Activated CD4-positive, alpha-beta T cell treated with anti-CD3 and anti-CD28 coated beads, Interleukin-2, amount 10 ng/mL, durations not matched to agents 7 days and 5 days (primary cell): ENCODE data around the gene CUTC. TPM values are rescaled to one million over a fixed set of nuclear protein-coding genes. Genes with fewer than 3 reads are reported as not detected.

Experiments
- CTCF ChIA-PET: fragments of 350-600 bp; sonication (Branson Sonifier 250); formaldehyde crosslinking; loops from one replicate; lab custom pipeline; 2021; ENCODE audit warnings: antibody characterized with exemption; lab: Charles Lee
- POLR2A ChIA-PET: fragments of 350-600 bp; sonication (Branson Sonifier 250); formaldehyde crosslinking; loops from one replicate; lab custom pipeline; 2021; ENCODE audit warnings: antibody characterized with exemption; lab: Charles Lee
- DNase-seq: peaks from one replicate; pipeline ENCODE4 v3.0.0-alpha.2; 2020
- H3K27ac Mint-ChIP-seq: one replicate; pipeline ENCODE4 v1.8.0; 2021; ENCODE audit warnings: mild to moderate bottlenecking, moderate library complexity, mixed read lengths
- H3K27me3 Mint-ChIP-seq: one replicate; pipeline ENCODE4 v1.8.0; 2021; ENCODE audit warnings: mixed read lengths
- H3K36me3 Mint-ChIP-seq: one replicate; pipeline ENCODE4 v1.8.0; 2021; ENCODE audit warnings: low read depth, mixed read lengths
- H3K4me1 Mint-ChIP-seq: one replicate; pipeline ENCODE4 v1.8.0; 2021; ENCODE audit warnings: mixed read lengths
- H3K4me3 Mint-ChIP-seq: one replicate; pipeline ENCODE4 v1.8.0; 2021; ENCODE audit warnings: mild to moderate bottlenecking, moderate library complexity, mixed read lengths
- H3K9me3 Mint-ChIP-seq: one replicate; pipeline ENCODE4 v1.8.0; 2021; ENCODE audit warnings: mixed read lengths
- total RNA-seq, 2 experiments: library from RNA; stranded (reverse); gene quantifications; one replicate each; pipeline ENCODE4 v1.2.3, GENCODE V29; 2021

Gene CUTC, protein sequence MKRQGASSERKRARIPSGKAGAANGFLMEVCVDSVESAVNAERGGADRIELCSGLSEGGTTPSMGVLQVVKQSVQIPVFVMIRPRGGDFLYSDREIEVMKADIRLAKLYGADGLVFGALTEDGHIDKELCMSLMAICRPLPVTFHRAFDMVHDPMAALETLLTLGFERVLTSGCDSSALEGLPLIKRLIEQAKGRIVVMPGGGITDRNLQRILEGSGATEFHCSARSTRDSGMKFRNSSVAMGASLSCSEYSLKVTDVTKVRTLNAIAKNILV
- 10 to 100 TPM; 20.2 to 21.3 TPM for total RNA-seq

DNA sequence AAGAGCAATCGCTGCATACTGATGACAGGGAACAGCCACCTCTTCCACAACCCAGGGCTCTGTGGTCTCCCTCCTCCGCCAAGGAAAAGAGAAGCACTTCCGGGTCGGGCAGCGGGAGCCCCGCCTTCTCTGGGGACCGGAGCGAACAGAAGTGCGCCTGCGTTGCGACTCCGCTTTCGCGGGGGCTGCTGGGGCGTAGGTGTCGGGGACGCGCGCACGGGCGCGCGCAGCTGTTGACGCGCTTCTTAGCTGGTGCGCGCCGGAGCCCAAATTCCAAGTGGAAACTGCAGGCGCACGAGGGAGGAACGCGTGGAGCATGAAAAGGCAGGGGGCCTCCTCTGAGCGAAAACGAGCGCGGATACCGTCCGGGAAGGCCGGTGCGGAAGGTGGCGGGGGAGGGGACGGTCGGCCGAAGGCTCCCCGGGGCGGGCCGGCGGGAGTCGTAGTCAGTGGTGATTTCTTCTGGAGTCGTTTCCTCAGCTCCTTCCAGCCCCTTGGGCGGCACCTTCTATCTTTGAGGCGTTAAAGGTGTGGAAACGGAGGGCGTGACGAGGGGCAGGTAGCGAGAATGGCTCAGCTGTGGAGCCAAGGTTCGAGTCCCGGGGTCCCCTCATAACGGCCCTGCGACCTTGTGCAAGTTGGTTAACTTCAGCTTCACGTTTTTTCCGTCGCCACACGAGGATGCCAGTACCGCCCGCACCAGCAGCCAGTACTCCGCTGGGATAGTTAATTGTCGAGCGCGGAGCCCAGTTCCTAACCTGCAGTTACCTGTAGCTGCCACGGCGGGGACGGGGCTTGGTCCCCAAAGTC is at the start of gene CUTC, which contains the start of gene COX15:
Gene CUTC, plus strand, starts transcription at position 202 of the 810 bp plus-strand sequence. Its CDS starts 115 bp downstream, at position 317.
Gene COX15, minus strand, starts transcription at position 95 of the 810 bp plus-strand sequence. Its CDS starts 78 bp downstream, at position 17.
- ChIA-PET CTCF (interaction anchor here (0.6 to 3.1 kb wide), 6 partner anchors 9 to 660 kb away, joined by 3 to 25 read pairs (median 4); no protein-coding TSS in a partner anchor), POLR2A (interaction anchor here (0.5 to 1.0 kb wide), 3 partner anchors 73 to 138 kb away, joined by 3 to 4 read pairs (median 3); partner anchors contain the start of gene ENTPD7)
- H3K4me3 Mint-ChIP-seq = peak within 1 kb of the TSS; percentile 100
- no peaks in the 10 kb centered on the region for H3K27me3 Mint-ChIP-seq
- peaks cover 33% of the 10 kb centered on the region for H3K36me3 Mint-ChIP-seq
- H3K9me3 Mint-ChIP-seq = no peaks in the 10 kb centered on the region
- H3K27ac Mint-ChIP-seq = peak within 1 kb of the TSS; percentile 99
- H3K4me1 Mint-ChIP-seq = peaks cover 24% of the 10 kb centered on the region
- DNase-seq = peak; percentile 96

DNA sequence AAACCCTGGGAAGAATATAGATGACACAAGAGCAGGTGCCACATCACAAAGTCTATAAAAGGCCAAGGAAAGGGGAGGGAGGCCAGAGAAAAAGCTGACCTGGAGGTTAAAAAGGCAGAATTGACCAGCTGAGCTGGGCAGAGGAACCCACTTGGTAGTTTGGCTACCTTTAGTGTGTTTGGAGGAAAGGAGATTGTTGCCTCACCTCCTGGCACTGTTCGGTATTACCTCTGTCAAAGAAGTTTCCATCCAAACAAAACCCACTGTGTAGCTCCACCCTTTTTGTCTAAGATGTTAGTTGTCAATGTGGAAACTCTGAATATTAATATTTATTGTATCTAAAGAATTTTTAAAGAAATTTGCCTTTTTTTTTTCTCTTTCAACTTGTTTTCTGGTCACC is 49.3 kb upstream of the CUTC start:
- Mint-ChIP-seq H3K4me3 (no peak overlapping the region), H3K27ac (no peak overlapping the region), H3K36me3 (peaks cover 7% of the 10 kb centered on the region), H3K27me3 (no peaks in the 10 kb centered on the region), H3K4me1 (peaks cover 4% of the 10 kb centered on the region), H3K9me3 (no peaks in the 10 kb centered on the region)
- ChIA-PET CTCF (interaction anchor here (0.7 kb wide), 1 partner anchor 226 kb away, joined by 4 read pairs; no protein-coding TSS in a partner anchor), POLR2A (no interaction called here)
- DNase-seq = no peak

DNA sequence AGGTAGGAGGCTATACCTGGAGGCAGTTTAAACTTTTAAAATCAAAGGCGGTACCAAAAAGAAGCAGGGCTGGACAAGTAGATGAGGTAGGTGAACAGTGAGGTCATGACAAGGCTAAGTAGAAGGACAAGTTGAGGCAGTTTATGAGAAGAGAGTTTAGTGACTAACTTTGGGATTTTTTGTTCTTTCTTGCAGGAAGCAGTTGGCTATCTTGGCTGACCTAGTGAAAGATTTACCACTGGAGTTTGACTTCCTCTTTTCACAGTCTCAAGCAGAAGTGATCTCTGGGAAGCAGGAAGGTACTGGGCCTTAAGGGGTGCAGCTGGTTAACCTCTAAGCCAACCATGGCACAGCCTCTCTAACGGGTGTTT is 46.5 kb upstream of the CUTC start:
- H3K9me3 Mint-ChIP-seq = no peaks in the 10 kb centered on the region
- H3K36me3 Mint-ChIP-seq = peaks cover 2% of the 10 kb centered on the region
- DNase-seq = no peak
- no peaks in the 10 kb centered on the region for H3K27me3 Mint-ChIP-seq
- H3K4me1 Mint-ChIP-seq = peaks cover 4% of the 10 kb centered on the region
- H3K27ac Mint-ChIP-seq = no peak overlapping the region
- ChIA-PET CTCF (no interaction called here), POLR2A (no interaction called here)
- no peak overlapping the region for H3K4me3 Mint-ChIP-seq

DNA sequence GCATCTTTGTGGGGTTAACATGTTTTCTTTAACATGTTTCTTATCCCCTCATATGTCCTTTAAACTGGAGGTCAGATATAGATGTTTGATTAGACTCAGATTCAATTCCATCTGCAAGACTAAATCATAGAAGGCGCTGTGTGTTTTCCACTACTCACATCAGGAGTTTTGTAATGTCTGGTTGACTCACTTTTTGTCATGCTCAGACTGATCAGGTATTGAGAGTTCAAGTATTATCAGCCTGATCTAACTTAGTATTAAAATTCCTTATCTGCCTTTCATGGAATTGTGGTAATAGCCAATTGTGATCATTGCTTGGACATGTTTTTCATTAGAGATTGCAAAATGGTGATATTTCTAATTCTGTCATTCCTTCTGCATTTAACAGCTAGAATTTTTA is 42.6 kb upstream of the CUTC start:
- CTCF ChIA-PET = no interaction called here
- POLR2A ChIA-PET = no interaction called here
- DNase-seq = no peak
- Mint-ChIP-seq H3K36me3 (peaks cover 2% of the 10 kb centered on the region), H3K27me3 (no peaks in the 10 kb centered on the region), H3K4me1 (peaks cover 4% of the 10 kb centered on the region), H3K27ac (no peak overlapping the region), H3K9me3 (no peaks in the 10 kb centered on the region), H3K4me3 (no peak overlapping the region)

DNA sequence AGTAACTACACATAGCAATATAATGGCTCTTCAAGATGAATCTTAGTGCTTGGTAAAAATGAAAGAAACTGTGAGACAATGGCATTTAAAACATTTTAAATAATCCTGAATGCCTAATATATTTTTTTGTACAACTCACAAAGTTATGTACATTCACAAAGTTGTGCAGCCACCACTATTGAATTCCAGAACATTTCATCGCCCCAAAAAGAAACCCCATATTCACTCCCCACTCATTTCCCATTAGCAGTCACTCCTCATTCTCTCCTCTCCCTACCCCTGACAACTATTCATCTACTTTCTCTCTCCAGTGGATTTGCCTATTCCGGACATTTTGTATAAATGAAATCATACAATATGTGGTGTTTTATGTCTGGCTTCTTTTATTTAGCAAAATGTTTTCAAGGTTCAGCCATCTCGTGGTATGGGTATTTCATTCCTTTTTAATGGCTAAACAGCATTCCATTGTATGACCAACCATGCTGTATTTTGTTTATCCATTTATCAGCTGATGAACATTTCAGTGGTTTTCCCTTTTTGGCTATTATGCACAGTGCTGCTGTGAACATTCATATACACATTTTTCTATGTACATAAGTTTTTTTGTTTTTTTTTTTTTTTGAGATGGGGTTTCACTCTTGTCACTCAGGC is 38.0 kb upstream of the CUTC start:
- Mint-ChIP-seq H3K27me3 (no peaks in the 10 kb centered on the region), H3K36me3 (peaks cover 15% of the 10 kb centered on the region), H3K4me1 (no peaks in the 10 kb centered on the region), H3K27ac (no peak overlapping the region), H3K4me3 (no peak overlapping the region), H3K9me3 (no peaks in the 10 kb centered on the region)
- CTCF ChIA-PET = no interaction called here
- DNase-seq = no peak
- POLR2A ChIA-PET = no interaction called here

DNA sequence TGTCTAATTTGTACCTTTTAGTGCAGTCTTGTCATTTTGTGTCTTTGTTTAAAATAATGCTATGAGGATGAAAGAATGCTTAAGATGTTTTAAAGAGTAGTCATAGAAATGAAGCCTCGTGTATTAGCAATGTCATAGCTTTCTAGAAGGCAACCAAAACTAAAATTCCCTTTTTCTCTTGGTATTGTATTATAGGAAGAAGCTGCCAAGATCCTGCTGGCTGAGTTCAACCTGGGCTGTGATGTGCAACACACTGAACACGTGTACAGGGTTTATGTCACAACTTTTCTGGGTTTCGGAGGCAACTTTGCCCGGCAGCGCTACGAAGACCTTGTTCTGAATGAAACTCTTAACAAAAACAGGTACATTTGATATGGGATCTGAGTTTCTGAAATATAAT is 36.3 kb upstream of the CUTC start:
- POLR2A ChIA-PET = no interaction called here
- H3K4me1 Mint-ChIP-seq = no peaks in the 10 kb centered on the region
- no peak overlapping the region for H3K27ac Mint-ChIP-seq
- no peak for DNase-seq
- CTCF ChIA-PET = interaction anchor here (0.8 kb wide), 1 partner anchor 29 kb away, joined by 3 read pairs; no protein-coding TSS in a partner anchor
- no peak overlapping the region for H3K4me3 Mint-ChIP-seq
- no peaks in the 10 kb centered on the region for H3K27me3 Mint-ChIP-seq
- peaks cover 19% of the 10 kb centered on the region for H3K36me3 Mint-ChIP-seq
- H3K9me3 Mint-ChIP-seq = no peaks in the 10 kb centered on the region

DNA sequence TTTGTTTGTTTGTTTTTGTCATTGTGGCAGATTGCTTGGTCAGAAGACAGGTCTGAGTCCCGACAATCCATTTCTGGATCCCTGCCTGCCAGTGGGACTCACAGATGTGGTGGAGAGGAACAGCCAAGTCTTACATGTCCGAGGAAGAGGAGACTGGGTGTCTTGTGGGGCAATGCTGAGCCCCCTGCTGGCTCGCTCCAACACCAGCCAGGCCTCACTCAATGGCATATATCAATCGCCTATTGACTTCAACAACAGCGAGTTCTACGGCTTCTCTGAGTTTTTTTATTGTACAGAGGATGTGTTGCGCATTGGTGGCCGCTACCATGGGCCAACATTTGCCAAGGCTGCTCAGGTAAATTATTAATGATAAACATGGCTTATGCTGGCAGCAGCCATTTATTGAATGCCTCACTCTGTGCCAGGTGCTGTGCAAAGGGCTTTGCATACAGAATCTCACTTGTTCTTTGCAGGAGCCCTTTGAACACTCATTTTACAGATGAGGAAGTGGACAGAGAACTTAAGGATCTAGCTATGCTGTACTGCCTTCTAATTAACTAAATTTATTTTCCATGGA is 33.4 kb upstream of the CUTC start:
- H3K4me3 Mint-ChIP-seq = no peak overlapping the region
- no peak for DNase-seq
- H3K27me3 Mint-ChIP-seq = no peaks in the 10 kb centered on the region
- POLR2A ChIA-PET = no interaction called here
- H3K4me1 Mint-ChIP-seq = no peaks in the 10 kb centered on the region
- H3K36me3 Mint-ChIP-seq = peaks cover 27% of the 10 kb centered on the region
- H3K27ac Mint-ChIP-seq = no peak overlapping the region
- no peaks in the 10 kb centered on the region for H3K9me3 Mint-ChIP-seq
- CTCF ChIA-PET = no interaction called here

DNA sequence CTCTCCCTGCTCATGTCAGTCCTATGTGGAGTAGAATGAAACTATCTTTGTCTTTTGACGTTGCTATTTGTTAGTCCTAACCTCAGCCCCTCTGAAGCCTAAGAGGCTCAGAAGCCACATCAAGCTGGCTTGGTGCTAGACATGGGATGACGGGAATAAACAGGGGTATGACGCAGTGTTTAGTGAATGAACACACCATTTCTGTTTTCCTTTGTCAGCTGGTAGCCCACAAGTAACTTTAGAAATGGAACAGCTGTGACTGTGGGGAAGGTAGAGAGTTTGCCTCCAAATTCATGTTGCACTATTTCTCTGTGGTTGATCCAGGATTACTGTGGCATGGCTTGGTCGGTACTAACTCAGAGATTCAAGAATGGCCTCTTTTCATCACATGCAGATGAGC is 31.4 kb upstream of the CUTC start:
- no peaks in the 10 kb centered on the region for H3K4me1 Mint-ChIP-seq
- H3K27me3 Mint-ChIP-seq = no peaks in the 10 kb centered on the region
- no peak for DNase-seq
- no peak overlapping the region for H3K27ac Mint-ChIP-seq
- H3K4me3 Mint-ChIP-seq = no peak overlapping the region
- no peaks in the 10 kb centered on the region for H3K9me3 Mint-ChIP-seq
- CTCF ChIA-PET = no interaction called here
- peaks cover 31% of the 10 kb centered on the region for H3K36me3 Mint-ChIP-seq
- POLR2A ChIA-PET = no interaction called here

DNA sequence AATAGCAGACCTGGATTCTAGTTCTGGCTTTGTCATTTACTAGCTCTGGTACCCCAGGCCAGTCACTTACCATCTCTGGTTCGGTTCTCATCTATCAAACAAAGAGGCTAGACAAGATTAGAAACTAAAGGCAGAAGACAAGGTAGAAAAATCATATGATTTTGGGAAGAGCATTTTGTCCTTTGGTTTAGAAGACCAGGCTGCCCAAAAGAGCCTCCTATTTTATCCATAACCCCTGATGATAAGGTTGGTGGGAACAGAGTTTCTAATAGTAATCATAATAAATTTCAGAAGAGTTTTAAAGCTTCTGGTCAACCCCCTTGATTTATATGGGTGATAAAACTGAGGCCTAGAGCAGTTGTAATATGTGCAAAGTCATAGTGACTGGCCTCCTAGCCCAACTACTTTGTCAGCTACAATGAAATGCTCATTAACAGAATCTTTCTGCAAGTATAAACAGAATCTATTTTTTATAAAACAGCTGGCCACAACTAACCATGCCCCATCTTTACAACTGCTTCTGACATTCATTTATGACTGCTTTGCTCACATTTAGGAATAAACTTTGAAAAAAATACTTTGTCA is 23.5 kb upstream of the CUTC start:
- Mint-ChIP-seq H3K36me3 (peaks cover 28% of the 10 kb centered on the region), H3K9me3 (no peaks in the 10 kb centered on the region), H3K27ac (no peak overlapping the region), H3K4me3 (no peak overlapping the region), H3K27me3 (no peaks in the 10 kb centered on the region), H3K4me1 (peaks cover 3% of the 10 kb centered on the region)
- no peak for DNase-seq
- CTCF ChIA-PET = interaction anchor here (1.8 kb wide), 1 partner anchor 13 kb away, joined by 5 read pairs; no protein-coding TSS in a partner anchor
- POLR2A ChIA-PET = no interaction called here

DNA sequence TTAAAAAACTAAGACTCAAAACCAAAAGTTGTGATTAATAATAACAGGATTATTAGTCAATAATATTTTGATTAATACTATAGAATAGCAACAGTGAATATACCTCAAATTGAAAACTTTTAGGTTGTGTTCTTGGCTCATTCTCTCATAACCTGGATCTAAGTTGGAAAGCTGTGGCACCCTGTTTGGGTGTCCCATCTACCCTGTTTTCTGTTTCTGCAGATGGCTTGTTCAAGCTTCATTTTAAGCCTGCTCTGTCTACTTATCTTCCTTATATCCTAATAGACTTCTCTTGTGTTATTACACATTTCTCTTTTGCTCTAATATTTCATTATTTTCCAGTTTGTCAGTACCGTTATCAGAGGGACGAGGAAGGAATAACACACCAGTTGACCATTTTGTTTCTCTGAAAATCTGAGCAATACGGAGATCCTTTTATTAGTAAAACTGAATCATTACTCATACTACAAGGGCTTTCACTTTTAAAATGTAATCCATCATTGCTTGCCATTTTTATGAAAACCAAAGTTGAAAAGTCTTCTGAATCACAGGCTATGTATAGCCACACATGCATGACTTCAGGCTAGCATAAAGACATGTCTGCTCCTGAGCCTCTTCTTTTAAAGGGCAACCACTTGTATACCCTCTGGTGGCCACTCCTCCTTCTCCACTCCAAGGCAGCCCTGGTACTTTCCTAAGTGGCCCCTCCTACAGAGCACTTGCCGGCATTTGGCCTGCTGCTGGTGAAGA is 22.4 kb upstream of the CUTC start:
- CTCF ChIA-PET = interaction anchor here (1.8 kb wide), 1 partner anchor 12 kb away, joined by 5 read pairs; no protein-coding TSS in a partner anchor
- DNase-seq = no peak
- no peak overlapping the region for H3K27ac Mint-ChIP-seq
- H3K9me3 Mint-ChIP-seq = no peaks in the 10 kb centered on the region
- POLR2A ChIA-PET = no interaction called here
- H3K4me1 Mint-ChIP-seq = peaks cover 3% of the 10 kb centered on the region
- H3K27me3 Mint-ChIP-seq = no peaks in the 10 kb centered on the region
- peaks cover 31% of the 10 kb centered on the region for H3K36me3 Mint-ChIP-seq
- no peak overlapping the region for H3K4me3 Mint-ChIP-seq

DNA sequence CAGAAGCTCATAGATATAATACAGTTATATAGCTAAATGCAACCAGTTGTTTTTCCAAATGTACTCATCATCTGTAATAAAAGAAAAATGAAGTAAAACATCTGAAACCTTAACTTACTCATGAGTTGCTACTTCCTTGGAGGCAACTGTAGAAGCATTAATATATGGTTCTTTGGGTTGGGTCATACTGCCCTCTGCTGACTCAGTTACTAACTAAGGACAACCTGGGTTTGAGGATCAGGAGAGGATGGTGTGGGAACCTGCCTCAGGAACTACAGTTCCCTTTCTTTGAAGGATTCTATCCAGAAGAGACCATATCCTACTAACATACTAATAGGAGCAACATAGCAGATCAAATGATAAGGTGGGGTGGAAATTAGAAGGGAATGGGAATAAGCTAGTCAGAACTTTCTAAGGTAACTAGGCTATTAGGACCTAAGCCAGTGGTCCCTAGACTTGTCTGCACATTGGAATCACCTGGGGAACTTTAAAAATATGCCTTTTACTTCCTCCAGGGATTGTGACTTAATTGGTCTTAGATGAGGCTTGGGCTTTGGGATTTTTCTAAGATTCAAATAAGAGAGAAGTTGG is 20.8 kb upstream of the CUTC start:
- no peak overlapping the region for H3K4me3 Mint-ChIP-seq
- peaks cover 31% of the 10 kb centered on the region for H3K36me3 Mint-ChIP-seq
- no peaks in the 10 kb centered on the region for H3K9me3 Mint-ChIP-seq
- ChIA-PET CTCF (interaction anchor here (1.0 kb wide), 1 partner anchor 8 kb away, joined by 3 read pairs; no protein-coding TSS in a partner anchor), POLR2A (interaction anchor here (0.6 kb wide), 1 partner anchor 94 kb away, joined by 3 read pairs; no protein-coding TSS in a partner anchor)
- no peaks in the 10 kb centered on the region for H3K27me3 Mint-ChIP-seq
- H3K27ac Mint-ChIP-seq = no peak overlapping the region
- H3K4me1 Mint-ChIP-seq = peaks cover 3% of the 10 kb centered on the region
- peak; percentile 59 for DNase-seq
